ENCODE results near the gene FGFRL1.
A peak's percentile ranks its signal among the peaks of the same experiment; 100 is the strongest.
"Not testable (repeated sequence)": the region's sequence is repeated elsewhere in the genome, so short reads cannot be mapped to it uniquely, and the experiment has no call there.

FGFRL1 gene

GRCh38 chr4:1041936-1042330, 30.5 kb downstream of the FGFRL1 start:
- DNase-seq, result no peak

GRCh38 chr4:1042352-1043055, 31.1 kb downstream of the FGFRL1 start:
- DNase-seq, result no peak

GRCh38 chr4:1043162-1043561, 31.7 kb downstream of the FGFRL1 start:
- no peak for DNase-seq

- no peak for DNase-seq
Observed at GRCh38 chr4:1043651-1044468, 32.4 kb downstream of the FGFRL1 start.

DNA sequence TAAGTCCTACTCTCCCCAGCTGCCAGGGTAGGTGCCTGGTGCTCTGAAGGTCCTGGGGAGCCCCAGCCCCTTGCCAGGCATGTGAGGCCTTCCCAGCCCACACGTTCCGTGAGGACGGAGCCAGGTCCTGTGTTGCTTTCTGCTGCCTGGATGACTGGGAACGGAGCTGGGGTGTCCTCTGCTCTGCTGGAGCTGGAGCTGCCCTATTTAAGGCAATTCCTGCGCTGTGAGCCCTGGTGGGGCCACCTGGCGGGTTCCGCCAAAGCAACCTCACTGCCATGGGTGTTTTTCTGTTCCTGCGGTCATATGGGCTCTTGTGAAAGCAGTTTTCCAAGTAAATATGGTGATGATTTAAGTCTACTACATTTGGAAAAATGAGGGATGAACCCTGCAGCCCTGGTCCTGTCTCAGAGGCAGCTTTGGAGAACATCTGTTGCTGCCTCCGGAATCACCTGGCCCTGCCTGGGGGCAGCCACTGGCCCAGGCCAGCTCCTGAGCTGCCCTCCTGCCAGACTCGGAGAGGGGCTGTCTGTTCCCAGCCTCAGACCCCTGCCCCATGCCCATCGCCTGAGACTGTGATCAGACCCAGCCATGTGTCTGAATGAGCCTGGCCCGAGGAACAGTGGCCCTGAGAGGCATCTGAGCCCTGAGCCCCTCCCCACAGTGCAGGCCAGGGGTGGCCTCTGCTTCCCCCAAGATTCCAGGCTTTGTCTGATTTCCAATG, 33.2 kb downstream of the FGFRL1 start:
- no peak for DNase-seq

DNA sequence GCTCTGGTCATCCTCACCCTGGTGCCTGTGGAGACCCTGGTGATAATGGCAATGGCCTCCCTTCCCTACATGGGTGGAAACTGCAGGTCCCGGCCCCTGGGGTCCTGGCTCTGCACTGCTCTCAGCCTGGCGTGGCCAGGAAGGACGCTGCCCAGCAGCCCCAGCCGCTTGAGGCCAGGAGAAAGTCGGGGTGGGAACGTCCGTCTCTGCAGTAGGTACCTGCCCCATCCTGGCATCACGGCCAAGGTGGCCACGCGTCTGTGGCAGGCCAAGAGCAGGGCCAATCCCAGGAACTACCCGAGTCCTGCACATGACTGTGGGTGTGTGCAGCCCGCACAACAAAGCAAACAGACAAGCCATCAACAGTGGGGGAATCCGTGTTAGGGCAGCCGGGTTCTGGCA, 33.8 kb downstream of the FGFRL1 start:
- DNase-seq, result no peak

DNA sequence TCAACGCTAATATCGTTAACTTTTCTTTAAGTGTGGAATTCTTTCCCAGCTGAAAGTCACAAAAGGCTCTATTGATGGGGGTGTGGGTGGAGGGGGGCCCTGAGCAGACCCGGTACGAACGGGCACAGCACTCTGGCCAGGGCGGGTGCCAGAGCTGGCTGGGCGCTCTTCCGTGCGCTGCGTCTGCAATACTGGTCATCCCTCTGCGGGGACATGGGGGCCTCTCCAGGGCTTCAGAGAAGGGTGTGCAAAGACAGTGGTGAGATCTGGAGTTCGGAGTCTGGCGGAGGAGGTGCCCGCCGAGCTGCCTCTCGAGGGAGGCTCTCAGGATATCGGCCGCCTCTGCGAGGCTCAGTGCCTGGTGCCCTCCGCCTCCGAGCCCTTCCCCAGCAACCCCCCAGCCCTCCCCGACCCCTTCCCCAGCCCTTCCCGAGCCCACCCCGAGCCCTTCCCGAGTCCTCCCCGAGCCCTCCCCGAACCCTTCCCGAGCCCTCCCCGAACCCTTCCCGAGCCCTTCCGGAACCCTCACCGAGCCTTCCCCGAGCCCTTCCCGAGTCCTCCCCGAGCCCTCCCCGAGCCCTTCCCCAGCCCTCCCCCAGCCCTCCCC, 34.3 kb downstream of the FGFRL1 start:
- DNase-seq, result no peak

- DNase-seq, result peak; percentile 14
Observed at GRCh38 chr4:1046581-1047011, 35.2 kb downstream of the FGFRL1 start.

- DNase-seq, result no peak
Observed at GRCh38 chr4:1047106-1047975, 35.9 kb downstream of the FGFRL1 start.

DNA sequence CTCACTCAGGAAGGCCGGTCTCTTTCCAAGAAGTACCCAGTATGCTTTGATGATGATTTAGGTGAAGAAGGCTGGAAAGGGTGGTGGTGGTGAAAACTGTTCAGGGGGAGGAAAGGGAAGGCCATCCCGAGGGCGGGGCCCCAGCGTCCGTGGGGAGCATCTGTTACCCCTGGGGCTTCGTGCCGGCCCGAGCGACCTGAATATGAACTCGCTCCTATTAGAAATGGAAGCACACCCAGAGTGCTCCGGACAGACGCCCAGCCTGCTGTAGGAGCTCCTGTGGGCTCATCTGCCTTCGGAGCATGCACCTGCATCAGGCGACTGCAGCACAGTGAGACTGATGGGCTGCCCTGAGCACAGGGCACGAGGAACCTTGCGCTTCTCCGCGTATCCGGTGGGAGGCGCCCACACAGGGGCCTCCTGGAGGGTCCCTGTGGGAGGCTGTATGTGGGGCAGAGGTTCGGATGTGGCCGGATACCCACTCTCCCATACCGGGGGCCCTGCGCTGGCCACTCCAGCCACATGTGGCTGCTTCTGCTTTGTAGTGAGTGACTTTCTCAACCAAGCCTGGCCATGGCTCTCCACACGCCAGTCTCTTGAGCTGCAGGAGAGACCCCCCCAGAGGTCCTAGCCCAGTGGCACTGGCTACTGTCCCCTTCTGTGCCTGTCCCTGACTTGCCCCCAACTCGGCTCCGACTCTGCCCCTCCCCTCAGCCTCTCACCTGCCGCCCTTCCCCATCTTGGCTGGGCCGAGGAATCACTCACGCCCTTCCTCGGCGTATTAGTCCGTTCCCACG, 36.7 kb downstream of the FGFRL1 start:
- DNase-seq, result no peak

DNA sequence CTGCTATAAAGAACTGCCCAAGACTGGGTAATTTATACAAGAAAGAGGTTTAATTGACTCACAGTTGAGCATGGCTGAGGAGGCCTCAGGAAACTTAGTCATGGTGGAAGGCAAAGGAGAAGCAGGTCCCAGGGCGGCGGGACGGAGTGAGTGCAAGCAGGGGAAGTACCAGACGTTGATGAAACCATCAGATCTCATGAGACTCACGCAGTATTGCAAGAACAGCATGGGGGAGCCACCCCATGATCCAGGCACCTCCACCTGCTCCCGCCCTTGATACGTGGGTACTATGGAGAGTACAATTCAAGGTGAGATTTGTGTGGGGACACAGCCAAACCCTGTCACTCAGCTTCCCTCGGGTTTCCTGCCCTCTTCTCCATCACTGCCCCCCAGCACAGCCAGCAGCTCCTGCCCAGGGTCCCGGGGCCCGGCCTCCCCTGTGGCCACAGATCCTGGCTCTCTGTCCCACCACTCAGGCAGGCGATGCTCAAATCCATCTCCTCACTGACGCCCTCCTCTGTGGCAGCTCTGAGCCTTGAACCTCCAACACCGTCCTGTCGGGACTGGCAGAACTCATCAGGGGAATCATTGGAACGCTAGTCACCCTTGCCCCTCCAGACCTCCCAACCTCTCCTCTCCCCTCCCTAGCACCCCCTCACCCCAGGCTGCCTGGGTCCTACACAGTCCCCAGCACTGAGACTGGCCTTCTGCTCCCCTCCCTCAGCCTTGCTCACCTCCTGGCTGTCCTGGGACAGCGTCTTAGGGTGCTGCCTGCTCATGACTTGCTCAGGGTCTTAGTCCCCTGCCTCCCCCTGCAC, 37.6 kb downstream of the FGFRL1 start:
- no peak for DNase-seq

- DNase-seq, result no peak
Observed at GRCh38 chr4:1049591-1049905, 38.1 kb downstream of the FGFRL1 start.

DNA sequence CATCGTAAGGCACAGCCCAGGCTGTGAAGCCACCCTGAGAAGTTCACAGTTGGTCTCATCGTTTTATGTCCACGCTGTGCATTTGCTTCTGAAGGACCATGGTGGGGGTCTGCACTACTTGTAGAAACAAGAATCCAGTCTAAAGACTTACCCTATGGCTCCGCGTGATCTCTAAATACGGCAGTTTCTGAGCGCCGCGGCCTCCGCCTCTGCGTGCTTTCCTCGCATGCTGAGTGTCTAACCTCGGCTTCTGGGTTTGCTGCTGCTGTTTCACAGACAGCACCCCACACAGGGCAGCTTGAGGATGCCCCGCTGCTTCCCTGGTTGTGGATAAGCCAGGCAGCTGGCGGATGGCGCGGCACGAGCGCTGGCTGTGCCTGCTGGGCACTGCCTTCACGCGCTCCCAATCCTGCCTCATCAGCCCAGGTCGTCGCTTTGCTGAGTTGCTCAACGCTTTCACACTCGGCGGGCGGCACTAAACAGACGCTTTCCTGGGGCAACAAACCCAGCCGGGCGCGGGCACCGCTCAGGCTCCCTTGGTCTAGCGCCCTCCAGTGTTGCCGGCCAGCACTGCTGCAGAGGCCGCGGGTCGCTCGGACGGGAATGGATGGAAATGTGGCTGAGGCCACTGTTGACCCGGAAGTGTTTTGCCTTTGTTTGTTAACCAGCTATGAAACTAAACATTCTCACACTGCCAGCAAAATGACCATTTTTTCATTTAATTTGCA, 39.2 kb downstream of the FGFRL1 start:
- no peak for DNase-seq

- no peak for DNase-seq
Observed at GRCh38 chr4:1051472-1051871, 40.0 kb downstream of the FGFRL1 start.

GRCh38 chr4:1052231-1052671, 40.8 kb downstream of the FGFRL1 start:
- no peak for DNase-seq

DNA sequence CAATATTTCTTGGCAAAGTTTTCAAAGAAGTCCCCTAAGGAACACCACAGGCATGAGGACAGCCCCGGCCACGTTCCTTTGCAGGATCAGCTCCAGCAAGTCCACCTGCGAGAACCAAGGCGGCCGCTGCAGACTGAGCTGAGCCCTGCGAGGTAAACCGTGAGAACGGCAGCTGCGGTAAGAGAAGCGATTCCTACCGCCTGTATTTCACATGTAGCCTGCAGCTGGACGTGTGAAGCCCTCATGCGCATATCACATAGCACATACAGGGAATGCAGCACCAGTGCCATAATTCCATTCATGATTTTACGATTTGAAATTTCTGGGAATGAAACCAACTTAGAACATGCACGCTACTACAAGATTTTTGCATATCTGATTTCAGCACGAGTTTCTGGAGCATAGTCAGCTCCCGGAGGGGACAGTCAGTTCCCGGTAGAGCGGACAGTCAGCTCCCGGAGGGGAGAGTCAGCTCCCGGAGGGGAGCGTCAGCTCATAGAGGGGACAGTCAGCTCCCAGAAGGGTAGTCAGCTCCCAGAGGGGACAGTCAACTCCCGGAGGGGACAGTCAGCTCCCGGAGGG, 41.7 kb downstream of the FGFRL1 start:
- DNase-seq, result no peak

DNA sequence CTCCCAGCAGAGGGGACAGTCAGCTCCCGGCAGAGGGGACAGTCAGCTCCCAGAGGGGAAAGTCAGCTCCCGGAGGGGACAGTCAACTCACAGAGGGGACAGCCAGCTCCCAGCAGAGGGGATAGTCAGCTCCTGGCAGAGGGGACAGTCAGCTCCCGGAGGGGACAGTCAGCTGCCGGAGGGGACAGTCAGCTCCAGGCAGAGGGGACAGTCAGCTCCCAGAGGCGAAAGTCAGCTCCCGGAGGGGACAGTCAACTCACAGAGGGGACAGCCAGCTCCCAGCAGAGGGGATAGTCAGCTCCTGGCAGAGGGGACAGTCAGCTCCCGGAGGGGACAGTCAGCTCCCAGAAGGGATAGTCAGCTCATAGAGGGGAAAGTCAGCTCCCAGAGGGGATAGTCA, 42.5 kb downstream of the FGFRL1 start:
- not testable (repeated sequence) for DNase-seq

- DNase-seq, result not testable (repeated sequence)
Observed at GRCh38 chr4:1054696-1055242, 43.3 kb downstream of the FGFRL1 start.

GRCh38 chr4:1055243-1055701, 43.8 kb downstream of the FGFRL1 start:
- DNase-seq, result not testable (repeated sequence)
